Ascending aorta (tissue), 2 donors: Measurements from ENCODE around the gene ARPC1A. TPM values are rescaled to one million over a fixed set of nuclear protein-coding genes. Genes with fewer than 3 reads are reported as not detected.

ENCODE experiments used
- DNase-seq, 2 donors: peaks; one replicate each; pipeline ENCODE4 v3.0.0-alpha.2; 2019; ENCODE audit warnings: low spot score in 2 of 2
- H3K27ac ChIP-seq, 2 donors: fragments of 200-600 bp; sonication (generic); one replicate each; pipeline ENCODE4 v1.5.1; 2016 to 2017; ENCODE audit warnings: mild to moderate bottlenecking in 1 of 2
- H3K27me3 ChIP-seq: fragments of 200-600 bp; sonication (generic); one replicate; pipeline ENCODE4 v1.5.1; 2017
- H3K36me3 ChIP-seq, 2 donors: fragments of 200-600 bp; sonication (generic); one replicate each; pipeline ENCODE4 v1.5.1; 2016
- H3K4me1 ChIP-seq, 2 donors: fragments of 200-600 bp; sonication (generic); one replicate each; pipeline ENCODE4 v1.5.1; 2016 to 2017; ENCODE audit warnings: mild to moderate bottlenecking in 1 of 2
- H3K4me3 ChIP-seq, 2 donors: fragments of 200-600 bp; sonication (generic); one replicate each; pipeline ENCODE4 v1.5.1; 2016 to 2017; ENCODE audit warnings: mild to moderate bottlenecking in 1 of 2
- H3K9me3 ChIP-seq, 2 donors: fragments of 200-600 bp; sonication (generic); one replicate each; pipeline ENCODE4 v1.5.1; 2016
- CTCF ChIP-seq, 3 experiments: fragments of 200-600 bp in 2 of 3; fragments of 450-650 bp in 1 of 3; sonication (generic) in 2 of 3; IDR thresholded peaks; one replicate each; pipeline ENCODE4 v1.5.1; 2016 to 2019; ENCODE audit warnings: antibody characterized with exemption in 3 of 3, mild to moderate bottlenecking in 1 of 3, moderate library complexity in 1 of 3
- intact Hi-C: fragments of 100-400 bp; cut with DNase I; formaldehyde crosslinking; loops from one replicate; pipeline ENCODE4 v1.15.1; 2023
- total RNA-seq: library from RNA; depleted of rRNA; stranded (reverse); fragments of >200 nt; gene quantifications from one replicate; pipeline ENCODE4 v1.1.0, GENCODE V29; 2016

The ARPC1A gene
- total RNA-seq, 1 donor from 2014 or later: 87.7 TPM

DNA sequence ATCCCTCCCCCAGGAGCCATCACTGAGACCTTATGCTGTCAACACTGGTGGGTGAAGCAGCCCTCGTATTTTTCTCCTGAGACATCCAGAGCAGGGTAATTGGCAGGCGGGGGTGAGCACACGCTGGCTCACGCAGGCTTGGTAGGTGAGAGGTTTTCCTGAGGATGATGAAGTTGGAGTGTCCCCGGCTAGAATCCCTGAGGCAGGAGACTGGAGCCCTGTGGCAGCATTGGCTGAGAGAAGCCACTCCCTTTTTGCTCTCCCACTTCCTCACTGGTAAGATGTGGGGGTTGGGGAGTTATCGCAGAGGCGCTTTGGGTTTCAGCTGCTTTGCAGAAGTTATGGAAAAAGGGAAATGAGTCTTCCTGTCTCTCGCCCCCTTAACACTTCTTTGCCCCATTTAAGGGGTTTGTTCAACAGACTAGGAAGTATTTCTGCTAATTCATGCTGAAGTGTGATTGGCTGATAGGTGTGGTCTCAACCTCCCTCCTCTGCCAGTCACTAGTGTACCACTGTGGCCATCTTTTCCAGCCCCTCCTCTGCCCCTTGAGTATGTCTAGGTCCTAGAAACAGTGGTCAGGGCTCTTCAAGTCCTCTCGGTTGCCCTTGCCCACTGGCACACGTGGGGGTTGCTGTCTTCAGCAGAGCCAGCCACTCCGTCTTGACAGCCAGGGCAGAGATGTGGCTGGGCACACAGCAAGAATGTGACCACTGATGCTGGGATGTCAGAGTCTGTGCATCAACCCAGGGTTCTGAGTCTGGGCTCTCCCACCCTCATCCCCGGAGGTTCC, 54.5 kb downstream of the ARPC1A start:
- intact Hi-C loops: no loop called here

DNA sequence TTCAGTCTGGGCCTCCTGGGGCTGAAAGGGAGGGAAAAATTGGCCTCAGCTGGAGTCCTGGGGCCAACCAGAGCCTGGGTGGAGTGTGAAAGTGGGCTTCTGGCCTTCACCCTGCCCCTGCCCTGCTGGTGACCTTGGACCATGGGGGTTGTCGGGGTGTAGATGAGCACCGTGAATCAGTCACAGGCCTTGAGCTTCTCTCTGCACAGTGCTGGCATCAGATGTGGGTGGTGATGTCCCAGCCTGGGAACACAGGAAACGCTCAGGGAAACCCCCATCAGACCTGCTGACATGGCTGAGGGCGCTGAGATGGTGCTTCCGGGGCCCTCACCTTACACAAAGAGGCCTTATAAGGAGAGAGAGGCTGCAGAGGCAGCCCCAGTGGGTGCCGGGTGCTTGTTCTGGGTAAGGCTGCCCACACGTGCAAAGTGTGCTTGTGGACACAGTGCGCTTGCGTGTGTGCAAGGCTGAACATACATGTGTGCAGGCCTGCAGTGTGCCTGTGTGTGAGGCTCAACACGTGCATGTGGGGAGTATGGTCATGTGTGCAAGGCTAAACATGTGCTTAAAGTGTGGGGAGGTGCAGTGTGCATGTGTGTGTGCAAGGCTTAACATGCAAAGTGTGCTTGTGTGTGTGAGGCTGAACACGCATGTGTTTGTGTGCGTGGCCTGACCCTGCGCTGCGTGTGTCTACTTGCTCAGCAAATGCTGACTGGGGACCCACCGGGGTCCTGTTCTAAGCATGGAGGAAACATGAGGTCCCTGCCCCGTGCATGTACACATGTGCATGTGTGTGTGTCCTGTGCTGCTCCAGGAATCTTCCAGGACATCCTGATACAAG, 55.3 kb downstream of the ARPC1A start:
- peaks cover 19 to 33% of the 10 kb centered on the region in 2 donors for H3K4me1 ChIP-seq
- TF ChIP-seq CTCF (IDR thresholded peaks at IDR 0.05): no peak
- peaks cover 11 to 14% of the 10 kb centered on the region in 2 donors for H3K36me3 ChIP-seq
- H3K4me3 ChIP-seq: peak overlapping the region in 1 of 2 donors; percentile 42
- DNase-seq: no peak
- peak overlapping the region; percentile 93 to 96 for H3K27ac ChIP-seq
- no peaks in the 10 kb centered on the region for H3K9me3 ChIP-seq
- no peaks in the 10 kb centered on the region for H3K27me3 ChIP-seq
- intact Hi-C loops: no loop called here

More for the DNA sequence above, 54.5 kb downstream of the ARPC1A start:
- Histone ChIP-seq H3K4me3 (peak overlapping the region in 1 of 2 donors; percentile 42), H3K27me3 (no peaks in the 10 kb centered on the region), H3K27ac (peak overlapping the region; percentile 93 to 96), H3K4me1 (peaks cover 19 to 39% of the 10 kb centered on the region in 2 donors), H3K36me3 (peaks cover 4 to 9% of the 10 kb centered on the region in 2 donors), H3K9me3 (no peaks in the 10 kb centered on the region)
- TF ChIP-seq CTCF (IDR thresholded peaks at IDR 0.05): no peak
- no peak for DNase-seq

GRCh38 chr7:99381664-99382075, 56.0 kb downstream of the ARPC1A start:
- intact Hi-C loops: no loop called here
- Histone ChIP-seq H3K27me3 (no peaks in the 10 kb centered on the region), H3K27ac (peak overlapping the region in 1 of 2 donors; percentile 34), H3K36me3 (peaks cover 18 to 20% of the 10 kb centered on the region in 2 donors), H3K4me1 (peaks cover 19 to 30% of the 10 kb centered on the region in 2 donors), H3K4me3 (no peak overlapping the region), H3K9me3 (no peaks in the 10 kb centered on the region)
- TF ChIP-seq CTCF (IDR thresholded peaks at IDR 0.05): no peak
- DNase-seq: no peak

- no peak for TF ChIP-seq CTCF (IDR thresholded peaks at IDR 0.05)
- Histone ChIP-seq H3K27me3 (no peaks in the 10 kb centered on the region), H3K36me3 (peaks cover 20 to 23% of the 10 kb centered on the region in 2 donors), H3K4me1 (peaks cover 19 to 30% of the 10 kb centered on the region in 2 donors), H3K9me3 (no peaks in the 10 kb centered on the region), H3K4me3 (no peak overlapping the region), H3K27ac (no peak overlapping the region)
- intact Hi-C loops: no loop called here
- no peak for DNase-seq
Observed at GRCh38 chr7:99383203-99383602, 57.5 kb downstream of the ARPC1A start.

DNA sequence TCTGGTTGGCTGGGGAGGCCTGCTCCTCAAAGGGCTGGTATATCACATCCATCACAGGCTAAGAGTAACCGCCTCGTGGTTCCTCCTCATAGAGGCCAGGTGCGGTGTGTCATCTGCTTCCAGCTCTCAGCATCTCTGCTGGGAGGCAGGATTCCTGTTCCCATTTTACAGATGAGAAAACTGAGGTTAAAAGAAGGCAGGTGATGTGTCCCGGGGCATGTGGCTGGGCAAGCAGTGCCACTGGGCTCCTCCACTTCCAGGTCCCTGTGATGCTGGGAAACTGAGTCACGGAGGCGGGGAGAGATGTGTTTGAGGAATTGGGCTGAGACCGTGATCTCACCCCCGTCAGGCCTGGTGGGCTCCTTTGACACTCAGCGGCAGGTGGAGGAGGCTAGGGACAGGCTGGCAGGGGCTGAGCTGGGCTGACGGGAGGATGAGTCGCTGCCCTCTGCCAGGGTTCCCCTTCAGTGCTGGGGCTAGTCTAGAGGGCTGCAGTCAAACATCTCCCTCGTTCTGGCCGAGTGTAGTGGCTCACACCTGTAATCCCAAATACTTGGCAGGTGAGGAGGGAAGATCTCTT, 58.2 kb downstream of the ARPC1A start:
- no peak for TF ChIP-seq CTCF (IDR thresholded peaks at IDR 0.05)
- peaks cover 25 to 27% of the 10 kb centered on the region in 2 donors for H3K36me3 ChIP-seq
- no peaks in the 10 kb centered on the region for H3K9me3 ChIP-seq
- intact Hi-C loops: no loop called here
- H3K4me3 ChIP-seq: no peak overlapping the region
- no peak for DNase-seq
- H3K27me3 ChIP-seq: no peaks in the 10 kb centered on the region
- H3K4me1 ChIP-seq: peaks cover 19 to 29% of the 10 kb centered on the region in 2 donors
- H3K27ac ChIP-seq: no peak overlapping the region
